NCI-H1417 (cell line): Measurements from ENCODE around the gene ZHX3.

ENCODE experiments used
- DNase-seq, 3 experiments: peaks; one replicate each; lab custom pipeline; 2025; lab: John Stamatoyannopoulos, UW

Gene ZHX3, protein sequence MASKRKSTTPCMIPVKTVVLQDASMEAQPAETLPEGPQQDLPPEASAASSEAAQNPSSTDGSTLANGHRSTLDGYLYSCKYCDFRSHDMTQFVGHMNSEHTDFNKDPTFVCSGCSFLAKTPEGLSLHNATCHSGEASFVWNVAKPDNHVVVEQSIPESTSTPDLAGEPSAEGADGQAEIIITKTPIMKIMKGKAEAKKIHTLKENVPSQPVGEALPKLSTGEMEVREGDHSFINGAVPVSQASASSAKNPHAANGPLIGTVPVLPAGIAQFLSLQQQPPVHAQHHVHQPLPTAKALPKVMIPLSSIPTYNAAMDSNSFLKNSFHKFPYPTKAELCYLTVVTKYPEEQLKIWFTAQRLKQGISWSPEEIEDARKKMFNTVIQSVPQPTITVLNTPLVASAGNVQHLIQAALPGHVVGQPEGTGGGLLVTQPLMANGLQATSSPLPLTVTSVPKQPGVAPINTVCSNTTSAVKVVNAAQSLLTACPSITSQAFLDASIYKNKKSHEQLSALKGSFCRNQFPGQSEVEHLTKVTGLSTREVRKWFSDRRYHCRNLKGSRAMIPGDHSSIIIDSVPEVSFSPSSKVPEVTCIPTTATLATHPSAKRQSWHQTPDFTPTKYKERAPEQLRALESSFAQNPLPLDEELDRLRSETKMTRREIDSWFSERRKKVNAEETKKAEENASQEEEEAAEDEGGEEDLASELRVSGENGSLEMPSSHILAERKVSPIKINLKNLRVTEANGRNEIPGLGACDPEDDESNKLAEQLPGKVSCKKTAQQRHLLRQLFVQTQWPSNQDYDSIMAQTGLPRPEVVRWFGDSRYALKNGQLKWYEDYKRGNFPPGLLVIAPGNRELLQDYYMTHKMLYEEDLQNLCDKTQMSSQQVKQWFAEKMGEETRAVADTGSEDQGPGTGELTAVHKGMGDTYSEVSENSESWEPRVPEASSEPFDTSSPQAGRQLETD

DNA sequence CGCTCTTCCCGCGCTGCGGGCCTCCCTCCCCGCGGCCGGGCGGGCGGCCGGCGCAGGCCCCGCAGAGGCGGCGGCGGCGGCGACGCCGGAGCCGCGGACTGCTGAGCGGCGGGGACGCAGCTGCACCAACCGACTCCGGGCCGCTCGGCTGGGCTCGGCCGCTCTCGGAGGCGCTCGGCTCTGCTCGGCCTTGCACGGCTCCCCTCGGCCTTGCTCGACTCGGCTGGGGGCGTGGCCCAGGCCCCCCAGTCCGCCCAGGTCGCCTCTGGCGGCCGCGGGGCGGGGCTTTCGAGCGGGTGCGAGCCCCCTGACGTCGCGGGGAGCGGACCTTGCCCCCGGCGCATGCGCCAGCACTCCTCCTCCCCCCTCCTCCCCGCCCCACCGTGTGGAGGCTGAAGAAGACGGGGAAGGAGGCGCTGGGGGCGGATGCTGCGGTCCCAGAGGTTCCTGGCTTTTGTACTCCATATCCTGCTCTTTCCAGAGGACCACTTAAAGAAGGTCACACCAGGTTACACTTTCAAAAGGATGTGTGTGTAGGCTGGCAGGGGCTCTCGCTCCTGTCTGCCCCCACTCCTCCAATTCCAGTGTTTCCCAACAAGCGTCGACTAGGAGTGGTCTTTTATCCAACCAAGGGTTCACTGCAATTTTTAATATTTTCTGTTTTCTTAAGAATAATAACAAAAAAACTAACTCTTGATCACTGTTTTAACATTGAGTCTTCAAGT lies at the start of gene ZHX3:
TSS of gene ZHX3 (minus strand) at position 186 of the 725 bp plus-strand sequence. CDS start 112,815 bp downstream, outside the sequence.
- peak; percentile 96 to 99 (median 98) for DNase-seq

DNA sequence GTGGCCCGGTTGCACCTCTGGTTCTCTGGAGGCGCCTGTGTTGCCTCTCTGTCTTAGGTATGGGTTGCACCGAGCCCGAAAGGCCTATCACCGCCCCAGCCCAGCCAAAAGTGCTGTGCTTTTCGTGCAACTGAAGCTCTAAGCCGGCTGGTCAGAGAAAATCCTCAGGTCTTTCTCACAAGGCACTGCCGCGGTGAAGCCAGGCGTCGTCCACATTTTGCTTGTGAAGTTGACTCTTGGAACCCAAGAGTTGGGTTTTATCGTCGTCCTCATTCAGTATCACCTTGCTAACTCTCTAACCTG lies 49.8 kb upstream of the ZHX3 start:
- DNase-seq, result no peak

DNA sequence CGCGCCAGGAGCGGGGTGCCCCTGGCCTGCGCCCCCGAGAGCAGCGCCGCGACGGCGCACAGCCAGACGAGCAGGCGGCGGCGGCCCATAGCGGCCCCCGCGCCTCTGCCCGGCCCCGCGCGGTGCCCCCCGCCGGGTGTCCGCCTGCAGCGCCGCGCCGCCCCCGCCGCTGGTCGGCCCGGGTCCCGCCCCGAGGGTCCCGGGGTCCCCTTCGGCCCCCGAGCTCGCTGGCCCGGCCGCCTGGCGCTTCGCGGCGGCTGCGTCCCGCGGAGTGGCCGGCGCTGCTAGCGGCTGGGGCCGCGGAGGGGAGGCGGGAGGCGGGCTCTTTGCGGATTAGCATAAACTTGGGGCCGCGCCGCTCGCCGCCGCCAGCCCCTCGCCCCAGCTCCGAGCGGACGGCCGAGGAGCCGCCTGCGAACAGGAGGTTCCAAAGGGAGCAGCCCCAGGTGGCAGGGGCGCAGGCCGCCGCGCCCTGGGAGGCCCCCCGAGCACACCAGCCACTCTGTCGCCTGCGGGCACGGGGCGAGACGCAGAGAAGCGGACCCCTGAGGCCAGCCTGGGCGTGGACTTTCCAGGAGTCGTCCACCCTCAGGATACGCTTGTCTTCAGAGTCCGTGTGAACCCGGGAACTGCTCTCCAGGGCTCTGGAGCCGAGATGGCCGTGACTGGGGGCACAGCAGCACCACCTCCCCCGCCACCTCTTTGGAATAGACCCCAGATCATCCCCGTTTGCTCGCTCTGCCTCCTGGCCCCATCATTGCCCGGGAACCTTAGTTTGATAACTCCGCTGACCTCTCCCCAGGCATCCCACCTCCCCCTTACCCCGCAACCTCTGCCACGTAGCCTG lies 49.2 kb upstream of the ZHX3 start, which contains the start of gene EMILIN3:
TSS of gene EMILIN3 (minus strand) at position 273 of the 847 bp plus-strand sequence. CDS start at position 89, 184 bp downstream.
- peak in 2 of 3 experiments; percentile 58 to 60 for DNase-seq

DNA sequence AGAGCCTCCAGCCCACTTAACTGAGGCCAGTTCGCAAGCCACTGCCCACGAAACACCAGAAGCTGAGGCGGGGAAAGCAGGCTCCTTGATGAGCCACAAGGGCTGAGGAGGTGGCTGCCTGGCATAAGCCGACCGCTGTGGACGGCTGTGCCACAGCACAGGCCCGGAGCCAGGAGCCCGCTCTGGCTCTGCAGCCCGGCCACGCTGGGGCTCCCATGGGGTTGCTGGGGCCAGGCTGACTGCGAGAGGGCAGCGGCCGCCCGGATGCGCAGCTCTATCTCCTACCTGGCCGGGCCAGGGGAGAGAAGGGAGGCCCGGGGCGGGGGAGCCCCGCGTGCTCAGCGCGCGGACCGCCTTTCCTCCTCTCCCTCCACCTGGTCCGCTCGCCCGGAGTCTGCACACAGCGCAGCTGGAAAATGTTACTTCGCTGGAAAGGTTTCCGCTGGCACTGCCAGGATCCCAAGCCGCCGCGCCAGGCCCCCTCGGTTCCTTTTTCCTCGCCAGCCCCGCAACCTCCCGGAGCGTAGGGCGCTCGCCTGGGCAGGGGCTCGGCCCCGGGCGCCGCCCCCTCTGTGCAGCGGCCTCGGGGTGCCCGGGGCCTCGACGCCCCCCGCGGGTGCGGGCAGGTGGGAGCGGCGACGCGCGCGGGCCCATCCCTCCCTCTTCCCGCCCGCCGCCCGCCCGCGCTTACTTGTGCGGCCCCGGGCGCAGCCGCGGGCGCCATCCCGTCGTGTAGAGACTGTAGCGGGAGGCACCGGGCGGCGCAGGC lies 48.4 kb upstream of the ZHX3 start:
- peak in 2 of 3 experiments; percentile 73 to 82 for DNase-seq

GRCh38 chr20:41364967-41365765 lies 47.6 kb upstream of the ZHX3 start:
- no peak for DNase-seq

GRCh38 chr20:41364236-41364855 lies 46.8 kb upstream of the ZHX3 start:
- no peak for DNase-seq

DNA sequence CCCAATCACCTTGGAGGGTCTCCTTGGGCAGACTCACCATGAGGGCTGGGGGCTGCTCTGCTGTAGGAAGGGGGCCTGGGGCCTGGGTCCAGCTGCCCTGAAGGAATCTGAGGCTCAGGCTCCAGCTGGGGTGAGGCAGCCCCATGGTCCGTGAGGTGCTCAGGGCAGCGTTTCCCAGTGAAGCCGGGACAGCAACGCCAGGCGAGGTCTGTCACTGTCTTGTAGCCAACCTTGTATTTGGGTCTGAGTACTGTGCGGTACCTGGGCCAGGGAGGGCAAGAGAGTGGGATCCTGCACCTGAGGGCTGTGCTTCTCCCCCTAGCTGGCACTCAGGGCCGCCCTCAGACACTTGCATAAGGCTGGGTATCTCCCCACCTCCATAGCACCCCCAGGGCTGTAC lies 46.1 kb upstream of the ZHX3 start:
- no peak for DNase-seq

- no peak for DNase-seq
These were observed 45.2 kb upstream of the ZHX3 start for GRCh38 chr20:41362748-41363140.

DNA sequence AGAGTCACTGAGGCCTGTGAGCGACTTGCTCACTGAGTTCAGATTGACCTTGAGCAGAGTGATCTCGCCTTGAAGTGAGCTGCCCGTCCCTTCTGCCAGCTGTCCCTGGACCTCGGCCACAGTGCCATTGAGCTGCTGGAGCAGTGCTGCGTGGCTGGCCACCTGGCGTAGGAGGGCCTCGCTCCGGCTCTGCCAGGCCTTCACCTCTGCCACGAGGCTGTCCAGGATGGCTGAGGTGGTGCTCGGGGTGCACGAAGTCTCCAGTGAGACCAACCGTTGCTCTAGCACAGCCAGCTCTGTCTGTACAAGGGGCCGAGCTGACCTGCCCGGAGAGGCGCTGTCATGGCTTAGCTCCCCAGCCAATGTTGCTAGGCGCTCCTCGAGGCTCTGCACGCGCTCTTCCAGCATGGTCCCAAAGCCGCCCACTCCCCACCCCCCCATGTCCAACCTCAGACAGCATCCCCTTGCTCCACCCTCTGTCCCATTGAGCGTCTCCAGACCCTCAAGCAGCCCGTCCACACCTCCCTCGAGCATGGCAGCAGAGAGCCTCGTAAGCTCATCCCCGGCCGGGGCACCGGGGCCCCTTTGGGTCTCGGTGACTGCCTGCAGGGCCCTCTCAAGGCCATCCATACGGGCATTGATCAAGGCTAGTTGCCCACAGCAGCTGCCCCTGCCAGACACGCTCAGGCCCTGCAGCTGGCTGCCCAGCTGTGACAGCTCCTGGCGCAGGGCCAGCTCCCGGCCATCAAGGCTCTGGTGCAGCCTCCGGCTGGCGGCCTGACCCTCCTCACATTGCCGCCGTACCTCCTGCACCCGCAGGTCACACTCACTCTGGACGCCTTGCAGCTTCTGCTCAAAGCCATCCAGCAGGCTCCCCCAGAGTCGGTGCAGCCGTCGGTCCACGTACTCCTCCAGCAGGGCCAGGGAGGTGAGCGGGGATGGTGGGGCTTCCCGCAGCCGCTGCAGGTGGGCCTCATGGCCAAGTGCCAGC lies 44.5 kb upstream of the ZHX3 start:
- peak in 1 of 3 experiments; percentile 12 for DNase-seq

DNA sequence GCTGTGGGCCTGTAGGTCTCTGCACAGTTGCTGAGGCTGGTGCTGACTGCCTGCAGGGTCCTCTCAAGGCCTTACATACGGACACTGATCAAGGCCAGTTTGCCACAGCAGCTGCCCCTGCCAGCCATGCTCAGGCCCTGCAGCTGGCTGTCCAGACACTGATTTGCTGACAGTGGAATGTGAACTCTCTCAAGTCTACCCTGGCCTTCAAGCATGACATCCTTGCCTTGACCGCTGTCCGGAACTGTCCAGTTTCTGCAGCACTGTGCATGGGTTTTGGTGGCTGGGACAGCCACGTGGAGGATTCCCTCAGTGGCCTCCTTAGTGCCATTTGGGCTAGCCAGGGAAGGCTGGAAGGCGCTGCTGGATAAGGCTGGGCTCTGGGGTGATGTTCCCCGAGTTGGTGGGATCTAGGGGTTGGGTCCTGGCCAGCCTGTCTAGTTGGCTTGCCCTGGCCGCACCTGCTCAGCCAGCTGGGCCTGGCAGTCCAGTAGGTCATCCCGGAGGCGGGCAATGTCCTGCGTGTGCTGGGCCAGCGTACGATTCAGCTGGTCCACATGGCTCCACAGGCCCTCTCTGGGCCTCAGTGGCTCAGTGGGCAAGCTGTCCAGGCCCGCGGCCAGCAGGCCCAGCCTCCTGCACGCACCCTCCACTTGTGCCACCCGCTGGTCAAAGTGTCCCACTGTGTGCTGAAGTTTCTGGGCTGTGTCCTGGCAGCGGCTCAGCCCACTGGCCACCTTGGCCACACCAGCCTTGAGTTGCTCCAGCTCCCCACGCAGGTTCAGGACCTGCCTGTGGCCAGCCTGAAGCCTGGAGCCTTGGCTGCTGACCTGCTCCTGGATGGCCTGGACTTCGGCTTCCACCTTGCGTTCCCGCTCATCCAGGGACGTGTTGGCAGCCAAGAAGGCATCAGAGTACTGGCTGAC lies 43.6 kb upstream of the ZHX3 start:
- DNase-seq, result no peak

DNA sequence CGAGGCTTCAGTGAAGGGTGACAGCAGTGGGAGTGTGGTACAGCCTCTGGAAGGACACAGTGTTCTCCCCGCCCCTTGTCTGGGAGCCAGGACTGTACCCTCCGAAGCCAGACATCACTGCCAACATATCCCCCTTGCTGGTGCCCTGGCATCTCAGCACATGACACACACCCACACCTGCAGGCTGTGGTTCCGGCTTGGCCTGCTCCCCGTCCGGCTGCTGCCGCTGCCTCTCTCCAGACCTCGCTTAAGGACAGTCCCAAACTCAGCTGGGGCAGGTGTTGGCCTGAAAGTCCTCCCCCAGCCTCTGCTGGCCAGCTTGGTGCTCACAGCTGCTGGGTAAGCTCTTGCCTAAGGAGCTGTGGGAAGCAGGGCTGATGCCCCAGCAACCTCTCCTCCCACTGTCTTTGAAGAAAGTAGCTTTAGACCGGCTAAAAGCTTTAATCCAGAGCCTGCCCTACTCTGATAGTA lies 42.0 kb upstream of the ZHX3 start:
- no peak for DNase-seq

DNA sequence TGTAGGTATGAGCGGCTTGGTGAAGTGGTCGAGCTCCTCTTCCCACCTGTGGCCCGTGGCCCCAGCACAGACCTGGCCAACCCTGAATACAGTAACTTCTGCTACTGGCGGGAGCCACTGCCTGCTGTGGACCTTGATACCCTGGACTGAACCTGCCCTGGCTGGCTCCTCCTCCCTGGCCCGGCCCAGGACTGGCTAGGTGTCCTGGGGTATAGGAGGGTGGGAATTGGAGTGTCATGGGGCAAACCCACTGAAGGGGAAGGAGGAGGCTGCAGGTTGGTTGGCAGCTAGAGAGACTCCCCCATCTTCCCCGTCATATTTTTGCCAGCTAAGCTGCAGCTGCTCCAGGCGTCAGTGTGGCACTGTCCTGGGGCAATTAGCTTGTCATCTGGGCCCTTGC lies 41.2 kb upstream of the ZHX3 start:
- no peak for DNase-seq

DNA sequence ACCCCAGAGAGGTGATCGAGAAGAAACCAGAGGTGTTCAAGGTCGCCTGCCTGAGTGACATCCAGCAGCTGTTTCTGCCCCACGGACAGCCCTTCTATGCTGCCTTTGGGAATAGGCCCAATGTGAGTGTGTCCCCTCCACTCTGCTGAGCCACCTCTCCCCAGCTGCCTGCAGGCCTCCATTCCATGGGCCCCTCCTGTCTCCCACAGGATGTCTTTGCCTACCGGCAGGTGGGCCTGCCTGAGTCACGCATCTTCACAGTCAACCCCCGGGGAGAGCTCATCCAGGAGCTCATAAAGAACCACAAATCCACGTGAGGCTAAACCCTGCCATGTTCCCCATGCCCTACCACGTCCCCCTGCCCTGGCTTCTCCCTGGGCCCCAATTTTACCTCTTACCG lies 40.7 kb upstream of the ZHX3 start:
- no peak for DNase-seq

DNA sequence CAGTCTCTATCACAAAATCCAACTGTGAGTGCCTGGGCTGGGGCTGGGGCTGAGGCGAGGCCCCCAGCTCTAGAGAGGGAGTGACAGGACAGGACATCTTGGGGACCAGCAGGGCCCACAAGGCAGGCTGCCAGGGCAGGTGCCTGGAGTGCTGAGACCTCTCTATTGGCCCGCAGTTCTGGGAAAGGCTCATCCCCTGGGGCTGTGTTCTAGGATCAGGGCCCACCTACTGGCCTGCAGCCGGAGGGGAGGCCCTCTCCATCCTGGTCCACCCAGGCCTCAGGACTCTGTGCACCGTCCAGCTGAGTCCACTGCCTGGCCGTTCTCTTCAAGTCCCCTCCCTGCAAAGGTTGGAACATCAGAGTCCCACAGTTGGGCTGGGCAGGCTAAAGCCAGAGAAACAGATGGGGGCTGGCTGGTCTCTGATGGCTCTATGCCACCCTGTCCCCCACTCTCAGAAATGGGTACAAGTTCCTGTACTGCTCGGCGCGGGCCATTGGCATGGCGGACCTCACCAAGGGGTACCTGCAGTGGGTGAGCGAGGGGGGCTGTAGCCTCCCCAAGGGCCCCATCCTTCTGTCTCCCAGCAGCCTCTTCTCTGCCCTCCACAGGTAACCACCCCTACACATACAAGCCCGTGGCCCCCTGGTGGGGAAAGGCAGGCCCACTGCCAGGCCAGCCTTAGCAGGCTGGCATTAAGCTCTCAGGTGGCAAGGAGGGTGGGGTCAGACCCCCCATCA lies 40.1 kb upstream of the ZHX3 start:
- no peak for DNase-seq

GRCh38 chr20:41356951-41357350 lies 39.4 kb upstream of the ZHX3 start:
- no peak for DNase-seq
